ENCODE data around the gene ERP44. TPM values are rescaled to one million over a fixed set of nuclear protein-coding genes. Genes with fewer than 3 reads are reported as not detected.
"Not testable (repeated sequence)": the region's sequence is repeated elsewhere in the genome, so short reads cannot be mapped to it uniquely, and the experiment has no call there.

Gene ERP44
- total and polyA plus RNA-seq, 12 donors = 12.9 to 43.7 (median 21.3) TPM

DNA sequence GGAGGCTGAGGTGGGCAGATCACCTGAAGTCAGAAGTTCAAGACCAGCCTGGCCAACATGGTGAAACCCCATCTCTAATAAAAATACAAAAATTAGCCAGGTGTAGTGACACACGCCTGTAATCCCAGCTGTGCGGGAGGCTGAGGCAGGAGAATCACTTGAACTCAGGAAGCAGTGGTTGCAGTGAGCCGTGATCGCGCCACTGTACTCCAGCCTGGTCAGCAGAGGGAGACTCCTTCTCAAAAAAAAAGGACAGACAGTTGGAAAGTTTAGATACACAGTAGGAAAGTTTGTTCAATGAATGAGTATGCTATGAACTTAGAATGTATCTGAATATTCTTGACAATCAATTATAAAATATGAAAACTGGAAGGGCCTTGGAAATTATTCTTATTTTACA is 38.0 kb upstream of the ERP44 start:
- H3K4me1 ChIP-seq (replicated peaks in 1 of 2); DNase-seq; intact Hi-C loops (cut with DNase I); H3K4me3 ChIP-seq; H3K27ac ChIP-seq; H3K27me3 ChIP-seq; H3K9me3 ChIP-seq (replicated peaks in 1 of 3); H3K36me3 ChIP-seq (replicated peaks in 1 of 2): not testable (repeated sequence)
- WGBS, 4 donors = 95 to 97% (median 97%) methylated on average over 5 of the region's 5 CpGs
- TF ChIP-seq, protein P1, sequence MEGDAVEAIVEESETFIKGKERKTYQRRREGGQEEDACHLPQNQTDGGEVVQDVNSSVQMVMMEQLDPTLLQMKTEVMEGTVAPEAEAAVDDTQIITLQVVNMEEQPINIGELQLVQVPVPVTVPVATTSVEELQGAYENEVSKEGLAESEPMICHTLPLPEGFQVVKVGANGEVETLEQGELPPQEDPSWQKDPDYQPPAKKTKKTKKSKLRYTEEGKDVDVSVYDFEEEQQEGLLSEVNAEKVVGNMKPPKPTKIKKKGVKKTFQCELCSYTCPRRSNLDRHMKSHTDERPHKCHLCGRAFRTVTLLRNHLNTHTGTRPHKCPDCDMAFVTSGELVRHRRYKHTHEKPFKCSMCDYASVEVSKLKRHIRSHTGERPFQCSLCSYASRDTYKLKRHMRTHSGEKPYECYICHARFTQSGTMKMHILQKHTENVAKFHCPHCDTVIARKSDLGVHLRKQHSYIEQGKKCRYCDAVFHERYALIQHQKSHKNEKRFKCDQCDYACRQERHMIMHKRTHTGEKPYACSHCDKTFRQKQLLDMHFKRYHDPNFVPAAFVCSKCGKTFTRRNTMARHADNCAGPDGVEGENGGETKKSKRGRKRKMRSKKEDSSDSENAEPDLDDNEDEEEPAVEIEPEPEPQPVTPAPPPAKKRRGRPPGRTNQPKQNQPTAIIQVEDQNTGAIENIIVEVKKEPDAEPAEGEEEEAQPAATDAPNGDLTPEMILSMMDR (IDR thresholded peaks at IDR 0.05) = peak in 1 of 6 experiments; percentile 12

GRCh38 chr9:100134731-100135130 is 35.9 kb upstream of the ERP44 start:
- no peaks in the 10 kb centered on the region for H3K4me1 ChIP-seq (replicated peaks in 1 of 2)
- intact Hi-C loops (cut with DNase I) = no loop called here
- no peak for DNase-seq
- H3K4me3 ChIP-seq = no peak overlapping the region
- TF ChIP-seq, protein P1 (IDR thresholded peaks at IDR 0.05) = no peak
- TF ChIP-seq POLR2A (IDR thresholded peaks at IDR 0.05) = no peak
- no peaks in the 10 kb centered on the region for H3K9me3 ChIP-seq (replicated peaks in 1 of 3)
- H3K36me3 ChIP-seq (replicated peaks in 1 of 2) = no peaks in the 10 kb centered on the region
- WGBS, 4 donors = 84 to 97% (median 96%) methylated on average over 3 of the region's 3 CpGs
- no peak overlapping the region for H3K27ac ChIP-seq
- no peaks in the 10 kb centered on the region for H3K27me3 ChIP-seq

- no peak for DNase-seq
- no peaks in the 10 kb centered on the region for H3K36me3 ChIP-seq (replicated peaks in 1 of 2)
- H3K4me3 ChIP-seq = no peak overlapping the region
- TF ChIP-seq POLR2A (IDR thresholded peaks at IDR 0.05) = no peak
- H3K27ac ChIP-seq = no peak overlapping the region
- H3K9me3 ChIP-seq (replicated peaks in 1 of 3) = no peaks in the 10 kb centered on the region
- peaks cover 0 to 9% of the 10 kb centered on the region in 2 donors for H3K4me1 ChIP-seq (replicated peaks in 1 of 2)
- no peaks in the 10 kb centered on the region for H3K27me3 ChIP-seq
- 95 to 98% (median 96%) methylated on average over 3 of the region's 3 CpGs for WGBS, 4 donors
- intact Hi-C loops (cut with DNase I) = no loop called here
Observed at GRCh38 chr9:100131875-100132430, 33.2 kb upstream of the ERP44 start.

GRCh38 chr9:100131216-100131615 is 32.4 kb upstream of the ERP44 start:
- no peak for DNase-seq
- H3K9me3 ChIP-seq (replicated peaks in 1 of 3) = no peaks in the 10 kb centered on the region
- no peak overlapping the region for H3K4me3 ChIP-seq
- TF ChIP-seq, protein P1 (IDR thresholded peaks at IDR 0.05) = no peak
- peaks cover 0 to 9% of the 10 kb centered on the region in 2 donors for H3K4me1 ChIP-seq (replicated peaks in 1 of 2)
- intact Hi-C loops (cut with DNase I) = no loop called here
- 81 to 98% (median 95%) methylated on average over 1 of the region's 1 CpG for WGBS, 4 donors
- H3K27ac ChIP-seq = no peak overlapping the region
- H3K36me3 ChIP-seq (replicated peaks in 1 of 2) = no peaks in the 10 kb centered on the region
- H3K27me3 ChIP-seq = no peaks in the 10 kb centered on the region

GRCh38 chr9:100129772-100130171 is 31.0 kb upstream of the ERP44 start:
- H3K36me3 ChIP-seq (replicated peaks in 1 of 2) = no peaks in the 10 kb centered on the region
- intact Hi-C loops (cut with DNase I) = no loop called here
- no peak for DNase-seq
- peaks cover 0 to 9% of the 10 kb centered on the region in 2 donors for H3K4me1 ChIP-seq (replicated peaks in 1 of 2)
- TF ChIP-seq, protein P1 (IDR thresholded peaks at IDR 0.05) = no peak
- TF ChIP-seq POLR2A (IDR thresholded peaks at IDR 0.05) = no peak
- H3K27ac ChIP-seq = no peak overlapping the region
- H3K4me3 ChIP-seq = no peak overlapping the region
- H3K27me3 ChIP-seq = no peaks in the 10 kb centered on the region
- no peaks in the 10 kb centered on the region for H3K9me3 ChIP-seq (replicated peaks in 1 of 3)
